Measurements from ENCODE around the gene OR52E5. TPM values are rescaled to one million over a fixed set of nuclear protein-coding genes. Genes with fewer than 3 reads are reported as not detected.

The OR52E5 gene
- total RNA-seq, 1 experiment from 2014 or later = not detected

DNA sequence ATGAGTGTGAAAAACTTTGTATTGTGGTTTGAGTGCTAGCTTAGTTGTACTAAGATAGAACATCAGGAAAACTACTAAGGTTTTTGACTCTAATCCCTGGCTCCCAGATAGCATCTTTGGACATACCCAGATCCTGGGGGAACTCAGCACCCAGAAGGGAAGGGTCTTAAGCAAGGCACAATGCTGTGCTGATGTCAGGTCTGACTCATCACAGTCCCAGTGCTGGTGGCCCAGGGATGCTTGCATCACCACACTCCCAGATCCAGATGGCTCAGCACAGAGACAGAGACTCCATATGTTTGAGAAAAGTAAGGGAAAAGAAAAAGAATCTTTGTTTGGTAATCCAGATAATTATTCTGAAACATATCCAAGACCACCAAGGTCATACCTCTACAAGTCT, 30.8 kb downstream of the OR52E5 start (continued):
- TF ChIP-seq, protein P1, sequence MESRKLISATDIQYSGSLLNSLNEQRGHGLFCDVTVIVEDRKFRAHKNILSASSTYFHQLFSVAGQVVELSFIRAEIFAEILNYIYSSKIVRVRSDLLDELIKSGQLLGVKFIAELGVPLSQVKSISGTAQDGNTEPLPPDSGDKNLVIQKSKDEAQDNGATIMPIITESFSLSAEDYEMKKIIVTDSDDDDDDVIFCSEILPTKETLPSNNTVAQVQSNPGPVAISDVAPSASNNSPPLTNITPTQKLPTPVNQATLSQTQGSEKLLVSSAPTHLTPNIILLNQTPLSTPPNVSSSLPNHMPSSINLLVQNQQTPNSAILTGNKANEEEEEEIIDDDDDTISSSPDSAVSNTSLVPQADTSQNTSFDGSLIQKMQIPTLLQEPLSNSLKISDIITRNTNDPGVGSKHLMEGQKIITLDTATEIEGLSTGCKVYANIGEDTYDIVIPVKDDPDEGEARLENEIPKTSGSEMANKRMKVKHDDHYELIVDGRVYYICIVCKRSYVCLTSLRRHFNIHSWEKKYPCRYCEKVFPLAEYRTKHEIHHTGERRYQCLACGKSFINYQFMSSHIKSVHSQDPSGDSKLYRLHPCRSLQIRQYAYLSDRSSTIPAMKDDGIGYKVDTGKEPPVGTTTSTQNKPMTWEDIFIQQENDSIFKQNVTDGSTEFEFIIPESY (IDR thresholded peaks at IDR 0.05; ENCODE audit: extremely low read depth, insufficient replicate concordance, low read length) = no peak
- TF ChIP-seq RAD21 (IDR thresholded peaks at IDR 0.05; ENCODE audit: low read depth) = no peak

- Histone ChIP-seq H3K4me3 (replicated peaks in 1 of 2; ENCODE audit: low read depth in 1 of 2, low read length in 2 of 2) (no peak overlapping the region), H4K20me1 (ENCODE audit: insufficient read depth) (no peaks in the 10 kb centered on the region), H3K36me3 (ENCODE audit: control insufficient read depth in 1 of 2, insufficient read depth in 2 of 2, low read length in 2 of 2) (no peaks in the 10 kb centered on the region), H3K27ac (ENCODE audit: low read depth, low read length) (no peak overlapping the region), H3K79me2 (ENCODE audit: insufficient read depth, low read length) (no peaks in the 10 kb centered on the region), H3K27me3 (ENCODE audit: insufficient read depth, low read length) (peaks cover 4% of the 10 kb centered on the region; the same call in 1 of the 2 replicates), H3K9me2 (ENCODE audit: insufficient read depth) (no peaks in the 10 kb centered on the region), H3K4me2 (ENCODE audit: low read length) (no peak overlapping the region), H3K9ac (ENCODE audit: low read length) (no peak overlapping the region), H3K9me3 (ENCODE audit: control insufficient read depth in 1 of 2, insufficient read depth in 1 of 2, low read depth in 1 of 2, low read length in 2 of 2) (no peaks in the 10 kb centered on the region), H2AFZ (ENCODE audit: low read depth, low read length, poor library complexity, severe bottlenecking) (no peak overlapping the region), H3K4me1 (ENCODE audit: control insufficient read depth in 1 of 2, insufficient read depth in 2 of 2, low read length in 2 of 2) (peaks cover 0 to 3% of the 10 kb centered on the region in 2 experiments; a peak in 1 of 4 replicates)
- ChIA-PET RAD21 (ENCODE audit: low non-redundant PET in 1 of 2, low total read pairs in 2 of 2, uncharacterized antibody in 2 of 2, unreplicated experiment in 2 of 2) (no interaction called here), CTCF (no interaction called here), POLR2A (no interaction called here)
- TF ChIP-seq SP1 (IDR thresholded peaks at IDR 0.05; ENCODE audit: low read depth) = no peak
- TF ChIP-seq, protein P2, sequence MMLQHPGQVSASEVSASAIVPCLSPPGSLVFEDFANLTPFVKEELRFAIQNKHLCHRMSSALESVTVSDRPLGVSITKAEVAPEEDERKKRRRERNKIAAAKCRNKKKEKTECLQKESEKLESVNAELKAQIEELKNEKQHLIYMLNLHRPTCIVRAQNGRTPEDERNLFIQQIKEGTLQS (IDR thresholded peaks at IDR 0.05) = no peak
- TF ChIP-seq MAX (IDR thresholded peaks at IDR 0.05) = no peak
- TF ChIP-seq YY1 (IDR thresholded peaks at IDR 0.05; ENCODE audit: extremely low read depth, insufficient replicate concordance, low read depth, low read length) = no peak
- TF ChIP-seq SIN3A (IDR thresholded peaks at IDR 0.05; ENCODE audit: low read depth) = no peak
- TF ChIP-seq FOSL1 (IDR thresholded peaks at IDR 0.05; ENCODE audit: low read depth) = no peak
- TF ChIP-seq CEBPB (IDR thresholded peaks at IDR 0.05; ENCODE audit: low read depth) = no peak
- no peak for DNase-seq (ENCODE audit: low read depth, low spot score)
- ATAC-seq = no peak
- intact Hi-C loops (cut with micrococcal nuclease) = no loop called here
- BruUV-seq (replicated peaks) = no TSS peak
These were observed 35.3 kb downstream of the OR52E5 start for GRCh38 chr11:5928271-5928670.

Data from HCT116 (cell line).